NT2/D1 (cell line): ENCODE data around the gene ST8SIA5.

Source experiments
- DNase-seq: peaks from one replicate; pipeline ENCODE4 v3.0.0-alpha.2; 2011; ENCODE audit warnings: low read depth, low spot score
- H3K27me3 ChIP-seq: 2 replicates; pipeline ENCODE4 v1.6.0; 2011; ENCODE audit warnings: mild to moderate bottlenecking; ENCODE audit not compliant: insufficient read length, insufficient read depth
- H3K36me3 ChIP-seq: 2 replicates; pipeline ENCODE4 v1.6.1; 2011; ENCODE audit warnings: mild to moderate bottlenecking, low read length, mixed read lengths; ENCODE audit not compliant: insufficient read depth, insufficient read length
- H3K4me1 ChIP-seq: 2 replicates; pipeline ENCODE4 v1.5.1; 2011; ENCODE audit not compliant: insufficient read depth, insufficient read length
- H3K4me3 ChIP-seq: 2 replicates; pipeline ENCODE4 v1.5.1; 2011; ENCODE audit warnings: low read depth; ENCODE audit not compliant: insufficient read length
- H3K9ac ChIP-seq: 2 replicates; pipeline ENCODE4 v1.6.0; 2011; ENCODE audit warnings: low read depth; ENCODE audit not compliant: insufficient read length
- H3K9me3 ChIP-seq: 2 replicates; pipeline ENCODE4 v1.5.1; 2011; ENCODE audit warnings: mild to moderate bottlenecking, low read length; ENCODE audit not compliant: insufficient read depth
- SUZ12 ChIP-seq: IDR thresholded peaks from 2 replicates; pipeline ENCODE4 v1.6.1; 2011; ENCODE audit not compliant: insufficient read length, insufficient read depth; ENCODE audit errors: extremely low read depth
- YY1 ChIP-seq: IDR thresholded peaks from 2 replicates; pipeline ENCODE4 v1.6.1; 2011; ENCODE audit not compliant: insufficient read length, insufficient read depth
- ZNF274 ChIP-seq: IDR thresholded peaks from 2 replicates; pipeline ENCODE4 v1.6.1; 2011; ENCODE audit warnings: mild to moderate bottlenecking, low read depth, low read length

ST8SIA5 gene

DNA sequence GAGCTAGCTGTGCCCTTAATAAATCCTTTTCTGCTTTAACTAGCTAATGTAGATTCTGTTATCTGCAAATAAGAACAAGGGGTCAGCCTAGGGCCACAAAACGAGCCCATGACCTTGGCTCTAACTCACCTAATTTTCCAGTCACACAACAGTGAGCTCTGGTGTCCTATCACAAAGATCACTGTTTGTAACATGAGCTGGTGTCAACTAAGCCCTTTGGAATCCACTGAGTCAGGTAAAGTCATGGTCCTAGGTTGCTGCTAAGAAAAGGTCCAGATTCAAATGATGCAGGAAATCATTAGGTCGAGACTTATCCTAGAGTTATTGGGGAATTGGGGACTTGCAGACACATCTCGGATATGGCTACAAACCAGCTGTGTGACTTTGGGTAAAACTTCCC lies 49.9 kb downstream of the ST8SIA5 start:
- Histone ChIP-seq H3K9ac (no peak overlapping the region), H3K4me1 (peaks cover 7% of the 10 kb centered on the region), H3K4me3 (no peak overlapping the region), H3K36me3 (no peaks in the 10 kb centered on the region), H3K27me3 (no peaks in the 10 kb centered on the region), H3K9me3 (no peaks in the 10 kb centered on the region)
- DNase-seq: no peak
- no peak for TF ChIP-seq ZNF274
- no peak for TF ChIP-seq YY1
- TF ChIP-seq SUZ12: no peak

DNA sequence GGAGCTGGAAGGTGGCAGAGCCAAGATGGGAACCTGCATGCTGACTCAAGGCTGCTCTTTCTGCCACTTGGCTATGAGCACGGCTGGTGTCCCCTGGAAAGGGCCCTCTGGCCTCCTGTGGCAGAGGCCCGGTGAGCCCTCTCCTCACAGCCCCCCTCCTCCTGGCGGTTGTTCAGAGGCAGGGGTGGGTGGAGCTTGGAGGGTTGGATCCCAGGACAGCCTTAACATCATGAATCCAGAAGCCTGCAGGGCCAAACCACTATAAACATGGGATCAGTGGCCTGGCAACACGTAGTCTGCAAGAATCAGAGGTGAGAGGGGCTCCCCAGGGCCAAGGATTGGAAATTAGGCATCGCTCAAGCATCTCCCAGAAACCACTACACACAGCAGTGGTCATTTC lies 51.3 kb downstream of the ST8SIA5 start:
- Histone ChIP-seq H3K27me3 (no peaks in the 10 kb centered on the region), H3K36me3 (no peaks in the 10 kb centered on the region), H3K4me3 (no peak overlapping the region), H3K9ac (no peak overlapping the region), H3K9me3 (no peaks in the 10 kb centered on the region), H3K4me1 (peaks cover 7% of the 10 kb centered on the region)
- no peak for DNase-seq
- TF ChIP-seq SUZ12 (no peak), YY1 (no peak), ZNF274 (no peak)

DNA sequence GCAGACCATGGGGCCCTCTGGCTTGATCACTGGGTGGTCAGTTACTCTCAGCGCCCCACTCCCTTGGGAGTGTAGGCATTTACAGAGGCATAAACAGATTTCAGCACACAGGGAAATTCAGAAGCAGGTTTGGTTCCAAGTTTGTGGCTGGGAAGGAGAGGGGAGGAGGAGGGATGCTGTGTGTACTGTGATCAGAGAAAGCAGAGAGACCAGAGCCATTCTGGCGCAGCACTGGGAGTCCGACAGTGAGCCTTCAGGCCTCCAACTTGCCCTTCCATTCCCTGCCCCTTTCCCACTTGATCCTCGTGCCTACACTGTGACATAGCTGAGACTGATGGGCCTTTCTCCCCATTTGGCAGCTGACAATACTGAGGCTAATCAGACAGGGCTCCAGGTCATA lies 52.0 kb downstream of the ST8SIA5 start:
- H3K4me3 ChIP-seq: no peak overlapping the region
- H3K4me1 ChIP-seq: peaks cover 7% of the 10 kb centered on the region
- no peak for DNase-seq
- H3K36me3 ChIP-seq: no peaks in the 10 kb centered on the region
- TF ChIP-seq ZNF274 (no peak), SUZ12 (no peak), YY1 (no peak)
- H3K9me3 ChIP-seq: no peaks in the 10 kb centered on the region
- no peak overlapping the region for H3K9ac ChIP-seq
- H3K27me3 ChIP-seq: no peaks in the 10 kb centered on the region

- DNase-seq: no peak
- Histone ChIP-seq H3K4me1 (peaks cover 7% of the 10 kb centered on the region), H3K9ac (no peak overlapping the region), H3K27me3 (no peaks in the 10 kb centered on the region), H3K4me3 (no peak overlapping the region), H3K36me3 (no peaks in the 10 kb centered on the region), H3K9me3 (no peaks in the 10 kb centered on the region)
- TF ChIP-seq SUZ12 (no peak), ZNF274 (no peak), YY1 (no peak)
Observed at GRCh38 chr18:46704189-46704588, 52.7 kb downstream of the ST8SIA5 start.

DNA sequence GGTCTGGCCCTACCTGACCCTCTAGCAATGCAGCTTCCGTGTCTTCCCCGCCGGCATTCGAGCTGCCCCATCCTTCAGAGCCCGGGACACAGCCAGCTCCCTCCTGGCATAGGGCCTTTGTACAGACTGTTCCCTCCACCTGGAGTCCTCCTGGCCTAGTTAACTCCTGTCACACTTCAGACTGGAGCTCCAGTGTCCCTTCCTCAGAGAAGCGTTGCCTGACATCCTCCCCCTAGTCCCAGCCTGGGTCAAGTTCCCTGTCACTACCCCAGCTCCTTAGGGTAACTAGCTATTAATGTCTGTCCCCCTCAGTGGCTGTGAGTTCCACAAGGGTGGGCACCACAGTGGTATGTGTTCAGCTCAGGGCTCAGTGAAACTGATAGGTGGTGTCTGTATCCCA lies 54.4 kb downstream of the ST8SIA5 start:
- TF ChIP-seq SUZ12: no peak
- TF ChIP-seq ZNF274: no peak
- no peaks in the 10 kb centered on the region for H3K9me3 ChIP-seq
- peaks cover 7% of the 10 kb centered on the region for H3K4me1 ChIP-seq
- H3K4me3 ChIP-seq: no peak overlapping the region
- H3K9ac ChIP-seq: peak overlapping the region; percentile 8
- DNase-seq: no peak
- H3K27me3 ChIP-seq: no peaks in the 10 kb centered on the region
- no peaks in the 10 kb centered on the region for H3K36me3 ChIP-seq

DNA sequence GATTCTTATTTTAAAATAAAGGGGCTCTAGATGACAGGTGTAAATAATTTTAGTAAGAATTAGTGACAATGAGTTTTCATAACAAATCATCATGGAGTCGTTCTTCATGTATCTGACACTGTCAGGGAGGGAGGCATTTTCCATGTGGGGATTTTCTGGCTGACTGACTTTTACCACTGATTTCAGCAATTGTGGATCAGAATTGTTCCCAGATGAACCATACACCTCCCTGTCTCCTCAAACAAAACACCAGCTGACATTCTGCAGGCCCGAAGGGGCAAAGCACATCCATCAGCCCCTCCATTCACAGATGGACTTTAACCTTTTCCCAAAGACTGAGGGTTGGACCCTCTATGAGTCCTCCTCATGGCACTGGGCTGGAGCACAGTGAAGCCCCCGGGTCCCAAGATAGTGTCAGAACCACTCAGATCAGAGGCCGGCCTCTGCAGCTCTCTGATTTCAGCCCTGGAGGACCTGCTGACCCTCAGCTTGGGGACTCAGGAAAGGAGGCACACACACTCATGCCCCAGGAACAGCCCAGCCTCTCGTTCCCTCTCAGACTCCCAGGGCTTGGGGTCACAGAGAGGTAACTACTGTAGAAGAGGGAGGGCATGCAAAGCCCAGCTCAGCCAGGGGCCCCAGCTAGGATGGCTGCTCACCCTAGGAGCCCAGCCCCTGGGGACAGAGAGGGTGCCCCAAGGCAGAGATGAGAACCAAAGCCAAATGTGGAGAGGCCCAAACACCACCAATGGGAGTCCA lies 56.6 kb downstream of the ST8SIA5 start:
- H3K4me1 ChIP-seq: peaks cover 2% of the 10 kb centered on the region
- H3K27me3 ChIP-seq: no peaks in the 10 kb centered on the region
- no peak overlapping the region for H3K4me3 ChIP-seq
- TF ChIP-seq YY1 (no peak), SUZ12 (no peak), ZNF274 (no peak)
- DNase-seq: no peak
- no peak overlapping the region for H3K9ac ChIP-seq
- no peaks in the 10 kb centered on the region for H3K36me3 ChIP-seq
- no peaks in the 10 kb centered on the region for H3K9me3 ChIP-seq

DNA sequence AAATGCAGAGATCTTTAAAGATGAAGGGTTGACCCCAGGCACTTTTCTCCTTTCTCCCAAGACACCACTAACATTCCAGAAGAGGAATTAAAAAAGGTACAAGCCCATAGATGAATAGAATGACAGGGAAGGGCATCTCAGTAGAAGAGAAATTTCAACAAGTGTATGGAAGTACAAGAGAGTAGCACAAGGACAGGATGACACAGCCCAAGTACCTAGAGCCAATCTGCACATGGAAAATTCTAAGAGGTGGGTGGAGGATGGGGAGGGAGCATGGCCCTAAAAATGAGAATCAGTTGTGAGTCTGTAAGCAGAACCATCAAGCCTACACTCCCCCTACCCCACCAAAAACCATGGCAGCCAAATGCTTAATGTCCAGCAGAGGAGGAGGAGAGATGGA lies 60.2 kb downstream of the ST8SIA5 start:
- H3K4me3 ChIP-seq: no peak overlapping the region
- H3K4me1 ChIP-seq: peaks cover 2% of the 10 kb centered on the region
- H3K9ac ChIP-seq: no peak overlapping the region
- TF ChIP-seq YY1: no peak
- DNase-seq: no peak
- H3K9me3 ChIP-seq: no peaks in the 10 kb centered on the region
- H3K36me3 ChIP-seq: no peaks in the 10 kb centered on the region
- H3K27me3 ChIP-seq: no peaks in the 10 kb centered on the region
